Esophagus squamous epithelium (tissue), 4 donors: ENCODE results near the gene FAM3C.

Source experiments
- POLR2A ChIP-seq, 4 donors: fragments of 450-650 bp; IDR thresholded peaks; one replicate each; pipeline ENCODE4 v1.6.1; 2017; ENCODE audit warnings: antibody characterized with exemption in 4 of 4, mild to moderate bottlenecking in 4 of 4, moderate library complexity in 3 of 4
- TF ChIP-seq, protein P1 (sequence below), 6 experiments: fragments of 450-650 bp in 4 of 6; fragments of 200-600 bp in 2 of 6; sonication (generic) in 2 of 6; IDR thresholded peaks; one replicate each; pipeline ENCODE4 v1.5.1; 2016 to 2019; ENCODE audit warnings: antibody characterized with exemption in 6 of 6, mild to moderate bottlenecking in 4 of 6, moderate library complexity in 4 of 6

DNA sequence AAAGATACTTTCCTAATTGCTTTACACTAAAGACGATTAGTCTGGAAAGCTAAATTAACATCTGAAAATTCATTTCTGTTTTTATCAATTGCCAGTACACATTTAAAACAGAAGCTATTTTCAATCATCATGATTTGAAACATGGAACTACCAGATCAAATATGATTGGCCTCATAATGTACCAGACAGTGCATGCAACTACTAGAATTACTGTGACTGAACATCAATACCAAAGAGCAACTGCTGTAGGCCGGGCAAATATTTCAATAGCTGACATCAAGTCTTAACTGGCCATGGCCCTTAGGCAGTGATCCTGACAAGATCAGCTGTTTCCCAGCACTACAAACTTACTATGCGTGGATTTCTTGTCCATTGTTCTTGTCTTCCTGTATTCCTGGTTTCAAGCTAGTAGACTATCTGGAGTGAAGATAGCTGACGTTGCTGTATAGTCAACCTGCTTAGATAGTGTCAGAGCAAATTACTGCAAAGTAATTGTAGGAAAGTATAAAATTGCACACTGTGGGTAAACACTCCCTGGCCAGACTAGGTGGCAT is 89.0 kb downstream of the FAM3C start:
- TF ChIP-seq, protein P1, sequence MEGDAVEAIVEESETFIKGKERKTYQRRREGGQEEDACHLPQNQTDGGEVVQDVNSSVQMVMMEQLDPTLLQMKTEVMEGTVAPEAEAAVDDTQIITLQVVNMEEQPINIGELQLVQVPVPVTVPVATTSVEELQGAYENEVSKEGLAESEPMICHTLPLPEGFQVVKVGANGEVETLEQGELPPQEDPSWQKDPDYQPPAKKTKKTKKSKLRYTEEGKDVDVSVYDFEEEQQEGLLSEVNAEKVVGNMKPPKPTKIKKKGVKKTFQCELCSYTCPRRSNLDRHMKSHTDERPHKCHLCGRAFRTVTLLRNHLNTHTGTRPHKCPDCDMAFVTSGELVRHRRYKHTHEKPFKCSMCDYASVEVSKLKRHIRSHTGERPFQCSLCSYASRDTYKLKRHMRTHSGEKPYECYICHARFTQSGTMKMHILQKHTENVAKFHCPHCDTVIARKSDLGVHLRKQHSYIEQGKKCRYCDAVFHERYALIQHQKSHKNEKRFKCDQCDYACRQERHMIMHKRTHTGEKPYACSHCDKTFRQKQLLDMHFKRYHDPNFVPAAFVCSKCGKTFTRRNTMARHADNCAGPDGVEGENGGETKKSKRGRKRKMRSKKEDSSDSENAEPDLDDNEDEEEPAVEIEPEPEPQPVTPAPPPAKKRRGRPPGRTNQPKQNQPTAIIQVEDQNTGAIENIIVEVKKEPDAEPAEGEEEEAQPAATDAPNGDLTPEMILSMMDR (IDR thresholded peaks at IDR 0.05) = no peak
- TF ChIP-seq POLR2A (IDR thresholded peaks at IDR 0.05) = no peak
